GF-D8 (cell line): ENCODE measurements around the gene RALA.
"Not testable (repeated sequence)": the region's sequence is repeated elsewhere in the genome, so short reads cannot be mapped to it uniquely, and the experiment has no call there.

Source experiments
- DNase-seq: peaks from one replicate; lab custom pipeline; 2025; lab: John Stamatoyannopoulos, UW

The RALA gene

GRCh38 chr7:39645482-39646407, 22.4 kb downstream of the RALA start:
- DNase-seq, result no peak

- no peak for DNase-seq
Observed at GRCh38 chr7:39647816-39648215, 24.4 kb downstream of the RALA start.

- no peak for DNase-seq
Observed at GRCh38 chr7:39650676-39651075, 27.3 kb downstream of the RALA start.

GRCh38 chr7:39651265-39651664, 27.9 kb downstream of the RALA start:
- DNase-seq, result no peak

- no peak for DNase-seq
Observed at GRCh38 chr7:39656415-39656814, 33.0 kb downstream of the RALA start.

- DNase-seq, result no peak
Observed at GRCh38 chr7:39659356-39660013, 36.1 kb downstream of the RALA start.

- DNase-seq, result no peak
Observed at GRCh38 chr7:39661960-39662359, 38.6 kb downstream of the RALA start.

GRCh38 chr7:39663263-39663662, 39.9 kb downstream of the RALA start:
- DNase-seq, result no peak

GRCh38 chr7:39664057-39664456, 40.7 kb downstream of the RALA start:
- no peak for DNase-seq

- DNase-seq, result no peak
Observed at GRCh38 chr7:39664585-39664984, 41.2 kb downstream of the RALA start.

GRCh38 chr7:39666562-39666961, 43.2 kb downstream of the RALA start:
- no peak for DNase-seq

GRCh38 chr7:39667341-39667923, 44.1 kb downstream of the RALA start:
- DNase-seq, result no peak

GRCh38 chr7:39668280-39668679, 44.9 kb downstream of the RALA start:
- DNase-seq, result not testable (repeated sequence)

GRCh38 chr7:39670052-39670451, 46.7 kb downstream of the RALA start:
- DNase-seq, result no peak

- no peak for DNase-seq
Observed at GRCh38 chr7:39670934-39671333, 47.6 kb downstream of the RALA start.

- DNase-seq, result no peak
Observed at GRCh38 chr7:39672176-39672575, 48.8 kb downstream of the RALA start.

- DNase-seq, result no peak
Observed at GRCh38 chr7:39673868-39674267, 50.5 kb downstream of the RALA start.

GRCh38 chr7:39674406-39674805, 51.0 kb downstream of the RALA start:
- no peak for DNase-seq

GRCh38 chr7:39676346-39676745, 53.0 kb downstream of the RALA start:
- no peak for DNase-seq

GRCh38 chr7:39678930-39679709, 55.7 kb downstream of the RALA start:
- peak; percentile 47 for DNase-seq

- not testable (repeated sequence) for DNase-seq
Observed at GRCh38 chr7:39679874-39680273, 56.5 kb downstream of the RALA start.

- no peak for DNase-seq
Observed at GRCh38 chr7:39681887-39682441, 58.6 kb downstream of the RALA start.
